Neural cell (in vitro differentiated cells): ENCODE results near the gene CD300LF.

Experiments used
- CTCF ChIP-seq: fragments of 450-650 bp; IDR thresholded peaks from 2 replicates; pipeline ENCODE4 v1.5.1; 2014; ENCODE audit warnings: antibody characterized with exemption, mild to moderate bottlenecking, moderate library complexity; ENCODE audit not compliant: poor library complexity, severe bottlenecking
- EP300 ChIP-seq: fragments of 450-650 bp; conservative IDR thresholded peaks from 2 replicates; pipeline ENCODE4 v1.6.1; 2014; ENCODE audit warnings: antibody characterized with exemption, mild to moderate bottlenecking, moderate library complexity; ENCODE audit not compliant: poor library complexity, severe bottlenecking
- EZH2 ChIP-seq: fragments of 200-600, 300-800 bp; shearing (Covaris generic), sonication (generic); IDR thresholded peaks from 2 replicates; pipeline ENCODE4 v1.6.1; 2014; ENCODE audit warnings: antibody characterized with exemption, low read length, borderline replicate concordance, mild to moderate bottlenecking; ENCODE audit not compliant: insufficient read depth, poor library complexity, severe bottlenecking

- TF ChIP-seq CTCF (no peak), EP300 (no peak), EZH2 (no peak)
Observed at GRCh38 chr17:74750039-74750326, 37.3 kb upstream of the CD300LF start.
